Cortex of kidney (tissue), 1 donor: Measurements from ENCODE around the gene BPGM.
"Not testable (repeated sequence)": the region's sequence is repeated elsewhere in the genome, so short reads cannot be mapped to it uniquely, and the experiment has no call there.

Source experiments
- DNase-seq: peaks from one replicate; lab custom pipeline; 2025; lab: John Stamatoyannopoulos, UW

BPGM gene

DNA sequence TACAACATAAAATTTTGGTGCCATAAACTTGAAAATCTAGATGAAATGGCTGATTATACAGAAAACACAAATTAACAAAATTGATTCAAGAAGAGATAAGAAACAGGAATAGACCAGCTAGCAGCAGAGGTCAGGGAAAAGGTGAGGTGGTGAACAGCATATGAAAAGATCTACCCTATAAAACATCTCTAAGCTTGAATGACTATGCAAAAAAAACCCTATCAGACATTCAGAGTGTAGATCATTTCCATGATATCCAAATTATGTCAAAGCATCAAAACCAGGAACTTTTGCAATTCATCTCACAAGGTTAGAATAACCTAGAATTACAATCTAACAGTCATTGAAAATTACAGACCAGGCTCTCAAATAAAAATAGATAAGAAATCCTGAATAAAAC is 14.6 kb upstream of the BPGM start:
- no peak for DNase-seq

DNA sequence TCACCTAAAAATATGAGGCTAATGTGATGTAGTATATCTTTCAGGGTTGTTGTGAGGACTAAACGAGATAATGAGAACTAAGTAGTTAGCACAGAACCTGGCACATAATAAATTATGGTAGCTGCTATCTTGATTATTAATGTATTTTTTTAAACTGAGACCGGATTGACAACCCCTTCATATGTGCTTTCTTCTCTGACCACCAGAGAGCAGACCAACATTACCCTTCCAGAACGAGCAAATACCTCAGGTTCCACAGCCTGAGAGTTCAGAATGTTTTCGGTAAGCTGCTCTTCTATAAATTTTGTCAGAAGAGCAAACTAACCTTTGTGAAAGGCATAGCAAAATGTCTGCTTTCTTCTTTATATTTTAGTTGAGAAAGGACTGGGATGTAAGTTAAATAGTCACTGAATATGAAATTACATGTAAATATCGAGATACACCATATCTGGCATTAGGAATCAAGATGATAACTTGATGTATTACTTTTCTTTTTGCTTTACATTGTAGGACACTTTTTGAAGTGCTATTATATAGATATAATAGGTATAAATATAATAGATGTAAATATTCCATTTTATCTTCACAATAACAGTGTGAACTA is 13.6 kb upstream of the BPGM start:
- DNase-seq, result no peak

DNA sequence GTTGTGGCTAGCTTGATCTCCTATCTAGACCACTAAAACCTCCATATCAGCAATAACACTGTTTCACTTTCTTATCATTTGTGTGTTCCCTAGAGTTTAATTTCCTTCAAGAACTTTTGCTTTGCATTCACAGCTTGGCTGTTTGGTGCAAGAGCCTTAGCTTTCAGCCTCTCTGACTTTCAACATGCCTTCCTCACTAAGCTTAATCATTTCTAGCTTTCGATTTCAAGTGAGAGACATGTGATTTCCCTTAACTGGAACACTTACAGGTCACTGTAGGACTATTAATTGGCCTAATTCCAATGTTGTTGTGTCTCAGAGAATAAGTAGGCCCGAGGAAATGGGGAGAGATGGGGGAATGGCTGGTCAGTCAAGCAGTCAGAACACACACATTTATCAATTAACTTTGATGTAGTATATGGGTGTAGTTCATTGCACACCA is 10.6 kb upstream of the BPGM start:
- DNase-seq, result no peak

DNA sequence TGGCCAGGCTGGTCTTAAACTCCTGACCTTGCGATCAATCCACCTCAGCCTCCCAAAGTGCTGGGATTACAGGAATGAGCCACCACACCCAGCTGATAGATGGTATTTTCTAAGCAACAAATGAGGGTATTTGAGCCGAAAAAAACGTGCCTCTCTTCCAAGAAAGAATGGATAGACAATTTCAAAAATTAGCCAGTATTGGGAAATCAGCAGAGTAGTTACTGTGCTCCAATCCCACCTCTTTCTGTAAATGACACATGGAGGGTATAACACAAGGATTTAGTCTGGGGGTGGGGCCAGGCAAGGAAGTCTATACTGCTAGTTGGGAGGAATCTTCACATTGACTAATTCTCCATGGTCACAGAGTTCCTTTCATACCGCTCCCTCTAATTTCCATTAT is 9.2 kb upstream of the BPGM start:
- DNase-seq, result no peak

DNA sequence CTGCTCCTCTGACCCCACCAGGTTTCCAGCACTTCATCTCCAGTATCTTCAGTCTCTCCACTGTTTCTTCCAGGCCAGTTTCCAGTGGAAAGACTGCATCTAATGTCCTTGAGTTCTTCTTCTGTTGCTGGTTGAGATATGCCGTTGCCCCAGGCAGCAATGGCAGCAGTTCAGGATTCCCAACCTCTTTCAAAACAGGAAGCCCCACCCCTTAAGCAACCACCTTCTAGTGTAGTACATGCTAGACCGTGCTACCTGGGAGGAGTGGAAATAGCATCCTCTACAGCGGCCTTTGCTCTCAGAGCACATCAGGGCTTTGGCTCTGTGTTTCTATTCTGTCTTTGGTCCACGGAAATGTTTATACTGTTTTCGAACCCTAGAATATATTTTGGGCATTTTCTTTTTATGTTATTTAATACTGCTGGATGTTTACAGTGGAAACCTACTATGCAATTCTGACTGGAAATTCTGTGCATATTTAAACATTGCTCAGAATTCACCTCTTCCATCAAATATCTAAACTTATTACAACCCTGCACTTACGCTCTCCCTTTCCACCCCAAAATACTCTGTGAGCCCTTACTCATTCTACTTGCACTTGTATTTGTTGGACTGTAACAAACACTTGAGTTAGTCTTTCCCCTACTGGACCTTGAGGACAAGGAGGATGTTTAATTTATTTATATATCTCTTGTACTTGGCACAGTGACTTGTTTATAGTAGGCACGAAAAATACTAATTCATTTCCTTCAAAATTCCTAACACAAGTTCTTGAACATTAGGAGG is 8.5 kb upstream of the BPGM start:
- no peak for DNase-seq

DNA sequence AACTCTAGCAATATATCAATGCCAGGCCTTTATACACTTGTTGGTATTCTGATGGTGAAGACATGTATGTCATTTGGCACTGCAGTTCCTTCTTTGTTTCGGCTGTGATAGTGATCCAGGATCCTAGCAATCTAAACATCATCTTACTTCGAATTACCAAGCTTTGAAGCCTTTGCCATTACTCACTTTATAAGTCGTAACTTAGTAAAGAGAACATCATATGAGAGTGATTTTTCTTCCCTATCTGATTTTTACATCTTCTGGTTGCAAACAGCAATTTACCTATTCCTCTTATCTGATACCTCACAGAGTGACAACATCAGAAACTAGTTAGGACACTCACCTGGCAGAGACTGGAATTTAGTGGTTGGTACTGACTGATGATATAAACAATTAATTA is 7.6 kb upstream of the BPGM start:
- no peak for DNase-seq

DNA sequence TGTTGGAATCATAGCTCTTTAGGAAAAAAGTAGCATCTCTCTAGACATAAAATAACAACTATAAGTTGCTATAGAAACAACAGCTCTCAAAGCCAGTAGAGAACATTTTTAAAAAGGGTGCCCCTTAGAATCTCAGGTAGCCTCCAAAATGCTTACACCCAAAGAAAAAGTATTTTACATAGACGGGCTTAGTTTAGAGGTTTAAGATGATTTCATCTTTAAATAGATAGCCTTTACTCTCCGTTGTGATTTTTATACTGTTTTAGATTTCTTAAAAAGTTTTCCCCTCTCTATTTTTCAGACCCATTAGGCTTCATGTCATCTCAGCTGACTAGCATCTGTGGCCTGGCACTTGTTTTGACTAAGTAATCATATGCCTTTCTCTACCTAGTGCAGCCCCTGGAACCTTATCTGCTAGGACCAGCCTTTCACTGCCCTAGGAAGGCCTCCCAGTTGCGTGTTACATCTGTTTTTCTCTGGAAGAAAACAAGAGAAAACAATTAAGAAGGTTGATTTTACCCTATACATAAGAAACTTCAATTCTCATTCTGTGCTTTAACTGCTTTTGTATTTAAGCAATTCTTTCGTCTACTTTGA is 6.9 kb upstream of the BPGM start:
- DNase-seq, result no peak

DNA sequence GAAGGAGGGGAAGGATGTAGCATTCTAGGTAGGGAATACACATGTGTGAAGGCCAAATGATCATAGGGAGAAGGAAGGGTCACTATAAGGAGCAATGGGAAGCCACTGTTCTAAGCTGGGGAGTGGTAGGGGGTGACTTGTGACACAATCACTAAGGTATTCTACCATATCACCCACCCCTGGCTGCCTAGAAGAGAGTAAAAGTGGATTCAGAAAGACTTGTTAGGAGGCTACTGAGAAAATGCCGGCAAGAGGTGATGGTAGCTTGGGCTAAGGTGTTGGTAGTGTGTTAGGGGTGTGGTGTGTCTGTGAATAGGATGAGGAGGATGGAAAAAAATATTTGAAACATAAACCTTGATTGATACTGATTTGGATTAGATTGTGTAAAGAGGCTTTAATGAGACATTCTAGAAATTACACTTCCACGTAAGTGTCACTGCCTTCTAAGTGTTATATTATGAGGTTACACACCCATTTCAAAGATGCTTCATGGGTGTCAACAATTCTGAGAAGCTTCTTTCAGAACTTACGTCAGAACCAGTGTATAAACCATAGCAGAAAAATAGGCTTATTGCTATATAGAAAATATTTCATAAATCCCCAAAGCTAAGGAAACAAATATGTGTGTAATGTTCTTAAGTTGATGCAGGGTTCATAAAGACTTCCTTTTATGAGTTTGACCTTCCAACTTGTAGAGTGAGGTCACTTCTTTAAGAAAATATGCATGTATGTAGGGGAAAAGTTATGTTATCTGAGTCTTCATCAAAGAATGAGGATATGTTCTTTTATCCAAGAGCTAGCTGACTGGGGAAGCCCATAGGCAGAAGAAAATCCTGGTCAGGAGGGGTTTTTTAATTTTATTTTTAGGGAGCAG is 5.6 kb upstream of the BPGM start:
- no peak for DNase-seq

DNA sequence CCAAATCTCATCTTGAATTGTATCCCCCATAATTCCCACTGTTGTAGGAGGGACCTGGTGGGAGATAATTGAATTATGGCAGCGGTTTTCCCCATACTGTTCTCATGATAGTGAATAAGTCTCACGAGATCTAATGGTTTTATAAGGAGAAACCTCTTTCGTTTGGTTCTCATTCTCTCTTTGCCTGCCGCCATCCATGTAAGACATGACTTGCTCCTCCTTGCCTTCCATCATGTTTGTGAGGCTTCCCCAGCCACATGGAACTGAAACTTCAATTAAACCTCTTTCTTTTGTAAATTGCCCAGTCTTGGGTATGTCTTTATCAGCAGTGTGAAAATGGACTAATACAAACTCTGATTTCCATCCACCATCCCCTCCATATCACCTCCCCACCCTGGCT is 4.7 kb upstream of the BPGM start:
- not testable (repeated sequence) for DNase-seq

DNA sequence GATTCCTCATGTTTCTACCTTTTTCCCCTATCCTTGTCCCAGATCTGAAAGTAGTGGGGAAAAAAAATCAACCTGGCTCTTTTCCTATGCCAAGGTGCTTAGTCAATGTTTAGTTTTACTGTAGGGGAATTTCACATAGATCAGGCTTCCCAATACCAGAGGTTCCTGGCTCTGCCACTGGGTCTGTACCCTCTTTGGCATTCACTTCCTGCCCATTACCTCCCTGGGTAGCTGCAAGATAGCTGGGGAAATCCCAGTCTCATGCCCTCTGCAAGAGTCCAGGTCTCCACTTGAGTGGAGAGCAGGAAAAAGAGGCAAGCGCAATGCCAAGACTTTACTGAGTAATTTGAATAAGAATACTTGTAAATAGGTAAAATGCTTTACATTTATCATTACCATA is 3.5 kb upstream of the BPGM start:
- no peak for DNase-seq

DNA sequence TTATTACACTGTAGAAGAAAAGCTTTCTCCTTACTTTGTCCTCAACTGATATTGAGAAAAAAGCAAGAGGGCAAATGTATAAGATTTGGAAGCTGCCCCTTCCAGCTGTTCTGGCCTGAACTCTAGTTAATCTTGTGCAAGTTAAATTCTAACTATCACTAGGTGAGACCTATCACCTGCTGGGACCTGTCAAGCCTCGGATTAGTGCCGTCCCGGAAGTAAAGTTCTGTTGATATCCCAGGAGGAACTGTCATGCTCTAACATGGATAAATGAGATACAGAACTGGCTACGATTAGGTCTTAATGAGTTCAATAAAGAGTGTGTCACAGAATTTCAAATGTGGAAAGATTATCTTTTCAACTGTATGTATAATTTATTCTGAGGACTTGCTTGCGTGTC is 1.2 kb upstream of the BPGM start:
- DNase-seq, result no peak

DNA sequence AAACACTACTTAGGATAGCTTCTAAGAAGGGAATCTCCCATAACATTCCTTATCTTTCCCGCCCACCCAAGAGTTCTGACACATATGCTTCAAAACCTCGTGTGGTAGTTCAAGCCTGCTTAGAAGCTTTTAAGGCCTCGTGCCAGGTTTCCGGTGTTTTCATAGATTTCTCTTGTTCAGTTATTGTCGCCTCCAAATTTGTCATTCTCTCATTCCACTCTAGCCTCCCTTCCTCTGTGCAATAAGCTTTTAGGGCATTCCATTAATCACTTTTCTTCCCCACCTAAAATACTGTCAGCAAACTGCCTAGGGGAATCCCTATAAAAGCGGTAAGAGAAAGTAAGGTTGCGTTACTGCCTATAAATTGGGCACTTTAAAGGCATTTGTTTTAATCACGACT is 718 bp upstream of the BPGM start:
- no peak for DNase-seq

DNA sequence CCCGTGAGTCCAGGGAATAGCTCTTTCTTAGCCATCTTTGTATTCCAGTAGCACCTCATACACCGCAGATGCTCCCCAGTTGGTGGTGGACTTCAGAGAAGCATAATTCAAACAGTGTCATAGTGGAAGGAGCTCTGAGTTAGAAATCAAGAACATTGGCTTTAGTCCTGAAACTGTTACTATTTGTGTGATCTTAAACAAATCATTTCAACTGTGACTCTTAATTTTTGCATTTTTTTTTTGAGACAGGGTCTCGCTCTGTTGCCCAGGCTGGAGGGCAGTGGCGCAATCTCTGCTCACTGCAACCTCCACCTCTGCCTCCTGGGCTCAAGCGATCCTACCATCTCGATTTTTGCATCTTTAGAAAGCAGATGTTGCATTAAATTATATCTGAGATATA is 1.8 kb downstream of the BPGM start:
- DNase-seq, result no peak

DNA sequence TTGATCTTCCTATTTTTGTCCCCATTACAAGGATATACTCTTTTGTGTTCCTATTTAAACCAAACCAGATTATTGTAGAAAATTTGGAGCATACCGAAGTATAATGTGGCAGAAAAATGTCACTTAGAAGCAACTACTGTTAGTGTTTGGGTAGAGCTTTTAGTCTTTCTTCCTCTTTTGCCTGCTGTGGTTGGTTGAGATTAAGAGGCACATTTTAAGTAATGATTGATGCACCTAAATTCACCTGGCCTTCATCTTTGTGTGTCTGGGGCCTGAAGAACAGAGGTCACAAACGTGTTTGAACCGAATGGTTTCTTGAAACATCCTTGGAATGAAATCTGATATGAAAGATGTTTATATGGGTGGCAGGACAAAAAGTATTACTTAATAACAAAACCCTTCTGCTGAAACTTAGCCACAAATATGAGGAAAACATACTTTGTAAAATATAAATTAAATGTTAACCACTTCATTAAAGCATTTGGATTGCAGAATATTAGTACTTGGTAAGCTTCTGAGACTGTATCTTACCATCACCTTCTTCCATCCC is 2.6 kb downstream of the BPGM start:
- DNase-seq, result no peak

DNA sequence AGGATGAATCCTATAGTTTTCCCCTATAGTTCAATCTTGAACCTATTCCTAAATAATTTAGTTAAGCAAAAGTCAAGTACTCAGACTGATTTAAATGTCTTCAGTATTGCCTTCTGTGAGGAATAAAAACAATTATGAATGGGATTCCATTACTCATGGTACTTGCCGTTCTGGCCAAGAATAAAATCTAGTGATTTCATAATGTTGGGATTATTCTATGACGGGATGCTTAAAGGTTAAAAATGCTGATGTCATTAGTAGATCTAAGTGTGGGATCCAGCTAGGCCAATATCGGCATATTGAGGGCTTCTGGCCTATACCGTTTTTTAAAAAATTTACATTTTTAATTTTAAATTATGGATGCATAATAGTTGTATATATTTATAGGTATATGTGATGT is 5.3 kb downstream of the BPGM start:
- no peak for DNase-seq

DNA sequence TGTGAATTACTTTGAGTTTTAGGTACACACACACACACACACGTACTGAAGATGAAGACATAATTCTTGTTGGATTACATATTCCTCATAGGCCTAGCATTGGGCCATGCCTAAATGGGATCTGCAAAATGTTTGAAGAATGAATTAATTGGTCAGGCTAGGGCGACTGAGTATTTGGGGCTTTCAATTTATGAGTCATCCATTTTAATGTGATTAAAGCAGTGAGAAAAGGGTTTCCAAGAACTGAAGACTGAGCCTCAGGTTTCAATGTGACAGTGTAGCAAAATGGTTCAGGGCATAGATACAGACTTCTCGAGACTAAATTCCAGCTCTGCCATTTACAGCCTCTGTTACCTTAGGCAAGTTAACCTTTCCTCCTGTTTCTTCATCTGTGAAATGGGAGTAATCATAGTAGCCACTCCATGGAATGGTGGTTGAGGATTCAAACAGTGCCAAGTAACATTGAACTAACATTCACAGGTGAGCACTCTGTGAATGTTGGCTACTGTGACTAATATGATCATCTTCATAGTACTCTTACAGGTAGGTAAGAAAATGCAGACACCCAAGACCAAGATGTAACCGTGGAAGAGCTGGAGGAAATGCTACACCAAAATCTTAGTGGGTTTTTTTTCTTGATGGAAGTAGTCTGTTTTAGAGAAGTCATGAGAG is 7.6 kb downstream of the BPGM start:
- no peak for DNase-seq

DNA sequence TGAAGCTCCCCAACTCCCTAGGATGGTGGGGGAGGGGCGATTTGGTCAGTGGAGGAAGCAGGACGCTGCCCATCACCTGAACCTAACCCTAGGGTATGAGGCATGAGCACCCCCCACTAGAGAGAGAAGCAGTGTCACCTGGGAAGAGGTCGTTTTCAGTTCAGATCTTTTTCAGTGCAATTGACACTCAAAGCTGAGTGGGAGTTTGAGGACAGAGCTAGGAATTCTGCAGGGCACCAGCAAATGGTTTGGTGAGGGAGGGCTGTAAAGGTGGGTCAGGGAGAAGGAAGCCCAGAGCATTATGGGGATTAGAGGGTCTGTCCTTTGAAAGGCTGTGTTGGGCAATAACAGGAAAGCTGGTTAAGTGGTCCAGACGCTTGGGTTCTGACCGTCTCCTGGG is 10.9 kb downstream of the BPGM start:
- DNase-seq, result no peak

DNA sequence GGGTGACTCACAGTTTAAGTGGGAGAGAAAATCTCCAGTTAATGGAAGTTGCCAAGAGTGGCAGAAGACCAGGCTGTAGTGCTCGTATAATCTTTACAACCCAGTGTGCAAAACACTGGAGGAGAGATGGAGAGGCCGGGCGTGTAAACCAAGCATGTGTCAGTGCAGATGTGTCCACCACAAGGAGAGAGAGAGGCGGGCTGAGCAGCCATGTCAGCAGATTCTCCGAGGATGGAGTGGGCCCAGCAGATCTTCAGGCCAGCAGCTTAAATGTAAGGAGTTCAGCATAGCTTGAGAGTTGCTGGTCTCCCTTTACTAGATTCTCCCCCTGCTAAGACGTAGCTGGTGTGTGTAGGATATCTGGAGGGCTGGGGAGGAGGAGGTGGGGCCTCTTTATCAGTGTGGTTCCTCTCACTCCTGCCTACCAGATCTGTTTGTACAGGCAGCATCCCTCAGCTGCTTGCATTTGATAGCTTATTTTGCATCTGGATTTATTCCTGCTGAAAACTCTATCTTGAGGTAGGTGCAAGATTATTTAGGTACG is 13.7 kb downstream of the BPGM start:
- DNase-seq, result no peak

DNA sequence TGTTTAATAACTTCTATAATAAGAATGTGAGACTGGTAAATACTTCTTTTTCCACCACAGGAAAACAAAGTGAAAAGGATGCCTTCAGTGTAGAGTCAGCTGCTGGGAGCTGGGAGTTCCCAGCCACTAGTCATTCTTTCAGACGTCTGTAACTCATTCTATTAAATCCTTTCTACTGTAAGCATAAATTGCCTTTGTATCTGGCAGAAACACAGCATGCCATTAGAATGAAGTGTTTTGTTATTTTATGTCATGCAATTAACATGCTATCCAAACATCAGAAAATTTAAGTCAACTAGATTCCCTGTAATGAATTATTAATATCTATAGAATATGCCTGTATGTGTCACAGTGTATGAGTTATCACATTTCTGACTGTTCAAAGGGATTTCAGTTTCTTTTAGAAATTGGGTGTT is 14.3 kb downstream of the BPGM start:
- DNase-seq, result no peak

DNA sequence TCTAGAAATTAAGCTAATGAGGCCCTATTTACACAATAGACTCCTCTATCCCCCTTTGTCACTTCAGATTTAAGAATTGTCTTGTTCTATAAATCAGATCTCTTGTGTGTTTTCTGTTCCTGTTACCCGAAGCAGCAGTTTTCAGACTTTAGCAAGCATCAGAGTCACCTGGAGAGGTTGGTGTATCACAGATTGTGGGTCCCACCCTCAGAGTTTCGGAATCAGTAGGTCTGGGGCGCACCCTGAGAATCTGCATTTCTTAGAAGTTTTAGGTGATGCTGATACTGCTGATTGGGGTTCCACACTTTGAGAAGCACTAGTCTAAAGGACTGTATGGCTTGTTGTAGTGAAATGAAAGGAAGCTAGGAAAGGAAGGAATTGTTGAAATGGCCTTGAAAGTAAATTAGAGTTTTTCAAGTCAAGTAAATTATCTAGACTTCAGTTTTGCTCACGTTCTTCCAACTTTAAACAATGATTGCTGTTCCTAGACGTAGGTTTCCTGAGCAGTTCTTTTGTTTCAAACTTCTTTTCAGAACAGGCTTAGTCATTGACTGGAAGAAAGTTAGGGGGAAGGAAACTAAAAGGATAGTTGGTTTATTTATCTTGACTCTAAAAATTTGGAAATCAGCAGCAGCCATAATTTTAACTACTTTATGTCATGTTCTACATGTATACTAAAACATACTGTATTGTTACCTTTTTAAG is 15.7 kb downstream of the BPGM start:
- no peak for DNase-seq

DNA sequence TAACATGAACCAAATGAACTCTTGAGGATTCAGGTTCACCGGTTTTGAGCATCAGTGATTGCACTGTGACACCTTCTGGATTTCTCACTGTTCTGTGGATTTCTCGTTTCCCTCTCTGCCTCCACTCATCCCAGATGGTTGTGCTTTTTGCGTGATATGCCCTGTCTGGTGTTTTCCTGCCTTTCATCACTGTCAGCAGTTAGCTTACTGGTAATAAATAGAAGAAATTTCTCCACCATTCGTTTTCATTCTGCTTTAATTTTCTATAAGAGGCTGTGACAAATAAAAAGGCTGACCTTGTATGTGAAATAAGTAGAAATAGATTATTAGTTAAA is 16.2 kb downstream of the BPGM start:
- DNase-seq, result no peak
